HG02970 (cell line): ENCODE measurements around the gene SGO1.
A peak's percentile ranks its signal among the peaks of the same experiment; 100 is the strongest.
"Not testable (repeated sequence)": the region's sequence is repeated elsewhere in the genome, so short reads cannot be mapped to it uniquely, and the experiment has no call there.

Experiments
- ATAC-seq: cut with Tn5 transposase; IDR thresholded peaks from one replicate; pipeline ENCODE4 v1.9.1; 2021; ENCODE audit warnings: mild to moderate bottlenecking, moderate library complexity, moderate number of reproducible peaks; ENCODE audit not compliant: unreplicated experiment, low FRiP score

SGO1 gene

DNA sequence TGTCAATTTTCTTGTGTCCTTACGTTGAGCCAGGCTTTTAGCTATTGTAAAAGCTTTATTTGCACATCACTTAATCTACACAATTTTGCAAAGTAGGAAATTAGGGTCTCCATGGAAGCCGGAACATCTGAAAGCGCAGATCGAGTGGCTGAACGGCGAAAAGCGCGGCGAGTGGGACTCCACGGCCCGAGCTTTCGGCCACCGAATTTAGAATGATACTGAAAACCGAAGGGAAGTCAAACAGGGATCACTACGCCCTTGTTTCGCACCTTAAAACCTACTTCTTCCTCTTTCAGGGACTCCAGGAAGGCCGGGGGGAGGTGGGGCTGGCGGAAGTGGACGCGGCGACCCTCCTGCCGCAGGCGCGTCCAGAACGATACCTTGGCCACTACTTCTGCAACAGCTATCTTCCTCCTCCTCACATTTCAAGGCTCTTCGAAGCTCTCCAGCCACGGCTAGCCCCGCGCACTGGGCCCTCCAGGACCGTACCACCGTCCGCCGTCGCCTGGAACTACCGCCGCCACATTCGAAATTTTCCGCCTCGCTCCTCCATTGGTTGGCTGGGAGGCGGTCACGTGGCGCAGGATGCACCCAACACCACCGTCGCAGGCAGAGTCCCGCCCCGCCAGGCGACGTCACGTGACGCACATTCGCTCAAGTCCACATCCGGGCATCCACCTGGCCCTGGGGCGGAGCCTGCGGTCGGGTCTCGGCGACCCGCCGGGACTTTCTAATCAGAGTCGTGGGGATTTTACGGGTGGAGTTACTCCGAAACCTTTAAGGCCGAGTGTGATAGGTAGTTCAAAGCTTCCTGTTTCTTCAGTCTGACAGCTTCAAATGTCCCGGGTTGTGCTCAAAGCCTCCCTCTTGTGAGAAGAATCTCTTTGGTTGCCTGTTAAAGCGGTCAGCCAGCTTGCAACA lies at the start of gene SGO1:
Gene SGO1, minus strand, starts transcription at position 528 of the 921 bp plus-strand sequence. CDS start 2,179 bp downstream, outside the sequence.
- ATAC-seq, result peak; percentile 97

- no peak for ATAC-seq
Observed at GRCh38 chr3:20235796-20236195, 49.8 kb upstream of the SGO1 start.

- no peak for ATAC-seq
Observed at GRCh38 chr3:20232906-20233780, 47.1 kb upstream of the SGO1 start.

GRCh38 chr3:20230954-20231353 lies 44.9 kb upstream of the SGO1 start:
- no peak for ATAC-seq

GRCh38 chr3:20225769-20226168 lies 39.8 kb upstream of the SGO1 start:
- ATAC-seq, result no peak

DNA sequence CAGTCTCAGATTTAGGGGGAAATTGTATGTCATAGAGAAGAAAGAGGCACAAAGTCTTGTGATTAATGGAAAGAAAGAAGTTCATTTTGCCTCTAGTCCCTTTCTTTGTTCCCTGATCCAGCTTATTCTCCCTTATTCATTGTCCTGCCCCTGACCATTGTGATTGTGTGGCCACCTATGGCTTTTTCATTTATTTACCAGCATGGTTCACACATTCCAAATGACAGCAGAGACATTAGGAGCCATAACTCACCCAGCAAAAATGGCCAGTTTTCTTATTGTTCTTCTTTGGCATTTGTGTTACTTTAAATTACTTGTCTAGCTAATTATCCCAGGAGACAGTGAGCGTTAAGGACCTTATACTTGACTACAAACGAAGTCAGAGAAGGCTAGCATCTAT lies 36.3 kb upstream of the SGO1 start:
- no peak for ATAC-seq

GRCh38 chr3:20218215-20218614 lies 32.2 kb upstream of the SGO1 start:
- ATAC-seq, result no peak

DNA sequence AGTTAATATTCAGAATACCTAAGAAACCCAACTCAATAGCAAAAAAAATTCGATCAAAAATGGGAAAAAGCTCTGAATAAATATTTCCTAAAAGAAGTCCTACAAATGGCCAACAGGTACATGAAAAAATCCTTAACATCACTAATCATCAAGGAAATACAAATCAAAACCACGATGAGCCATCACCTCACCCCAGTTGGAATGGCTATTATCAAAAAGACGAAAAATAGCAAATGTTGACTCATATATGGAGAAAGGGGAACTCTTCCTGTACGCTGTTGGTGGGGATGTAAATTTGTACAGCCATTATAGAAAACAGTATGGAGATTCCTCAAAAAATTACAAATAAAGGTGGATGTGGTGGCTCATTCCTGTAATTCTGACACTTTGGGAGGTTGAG lies 29.6 kb upstream of the SGO1 start:
- ATAC-seq, result no peak

- ATAC-seq, result not testable (repeated sequence)
Observed at GRCh38 chr3:20213491-20213890, 27.5 kb upstream of the SGO1 start.

- not testable (repeated sequence) for ATAC-seq
Observed at GRCh38 chr3:20207945-20208344, 21.9 kb upstream of the SGO1 start.

DNA sequence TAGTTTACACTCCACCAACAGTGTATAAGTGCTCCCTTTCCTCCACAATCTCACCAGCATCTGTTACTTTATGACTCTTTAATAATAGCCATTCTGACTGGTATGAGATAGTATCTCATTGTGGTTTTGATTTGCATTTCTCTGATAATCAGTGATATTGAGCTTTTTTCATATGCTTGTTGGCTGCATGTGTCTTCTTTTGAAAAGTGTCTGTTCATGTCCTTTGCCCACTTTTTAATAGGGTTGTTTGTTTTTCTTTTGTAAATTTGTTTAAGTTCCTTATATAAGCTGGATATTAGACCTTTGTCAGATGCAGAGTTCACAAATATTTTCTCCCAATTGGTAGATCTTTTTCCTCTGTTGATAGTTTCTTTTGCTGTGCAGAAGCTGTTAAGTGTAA lies 19.9 kb upstream of the SGO1 start:
- ATAC-seq, result not testable (repeated sequence)

GRCh38 chr3:20201143-20201542 lies 15.1 kb upstream of the SGO1 start:
- no peak for ATAC-seq

- ATAC-seq, result no peak
Observed at GRCh38 chr3:20197775-20198174, 11.8 kb upstream of the SGO1 start.

DNA sequence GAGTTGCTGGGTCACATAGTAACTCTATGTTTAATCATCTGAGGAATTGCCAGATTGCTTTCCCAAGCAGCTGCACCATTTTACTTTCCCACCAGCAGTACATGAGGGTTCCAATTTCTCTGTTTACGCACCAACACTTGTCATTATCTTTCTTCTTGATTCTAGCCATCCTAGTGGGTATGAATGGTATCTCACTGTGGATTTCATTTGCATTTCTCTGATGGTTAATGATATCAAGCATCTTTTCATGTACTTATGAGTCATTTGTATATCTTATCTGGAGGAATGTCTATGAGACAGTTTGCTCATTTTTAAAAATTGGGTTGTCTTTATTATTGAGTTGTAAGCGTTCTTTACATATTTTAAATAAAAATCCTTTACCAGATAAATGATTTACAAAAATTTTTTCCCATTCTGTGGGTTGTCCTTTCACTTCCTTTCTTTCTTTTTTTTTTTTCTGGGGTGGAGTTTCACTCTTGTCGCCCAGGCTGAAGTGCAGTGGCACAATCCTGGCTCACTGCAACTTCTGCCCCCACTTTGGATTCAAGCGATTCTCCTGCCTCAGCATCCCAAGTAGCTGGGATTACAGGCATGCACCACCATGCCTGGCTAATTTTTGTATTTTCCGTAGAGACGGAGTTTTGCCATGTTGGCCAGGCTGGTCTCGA lies 8.9 kb upstream of the SGO1 start:
- ATAC-seq, result no peak

DNA sequence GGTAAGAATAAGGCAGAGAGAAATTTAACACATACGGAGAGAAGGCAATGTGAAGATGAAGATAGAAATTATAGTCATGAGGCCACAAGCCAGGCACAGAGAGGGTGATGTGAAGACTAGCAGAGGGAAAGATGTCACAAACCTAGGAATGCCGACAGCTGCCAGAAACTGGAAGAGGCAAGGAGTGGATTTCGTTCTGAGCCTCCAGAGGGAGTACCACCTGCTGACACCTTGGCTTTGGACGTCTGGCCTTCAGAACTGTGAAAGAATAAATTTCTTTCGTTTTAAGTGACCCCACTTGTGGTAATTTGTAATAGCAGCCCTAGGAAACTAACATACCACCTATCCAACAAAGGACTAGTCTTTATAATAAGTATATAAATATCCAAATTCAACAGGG lies 5.0 kb upstream of the SGO1 start:
- no peak for ATAC-seq

- no peak for ATAC-seq
Observed at GRCh38 chr3:20186600-20187004, 596 bp upstream of the SGO1 start.

GRCh38 chr3:20185331-20185678 lies 701 bp downstream of the SGO1 start:
- ATAC-seq, result peak; percentile 12

DNA sequence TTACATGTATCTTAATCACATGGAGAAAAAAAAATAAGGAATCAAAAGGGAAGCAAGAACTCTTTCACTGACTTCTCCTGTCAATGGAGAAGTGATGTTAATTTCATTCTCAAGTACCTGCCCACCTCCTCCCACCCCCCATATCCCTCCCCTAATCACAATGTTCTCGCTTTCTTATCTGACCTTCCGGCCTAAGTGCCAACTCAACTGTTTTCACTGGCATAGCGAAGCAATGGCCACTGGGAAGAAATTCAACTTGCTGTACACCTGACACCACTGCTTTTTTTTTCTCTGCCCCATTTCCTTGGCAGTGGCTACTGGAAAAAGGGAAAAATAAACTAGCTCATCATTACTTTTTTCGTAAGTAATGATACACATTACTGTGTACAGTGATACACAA lies 3.8 kb downstream of the SGO1 start:
- no peak for ATAC-seq

GRCh38 chr3:20181276-20181675 lies 4.7 kb downstream of the SGO1 start:
- no peak for ATAC-seq

DNA sequence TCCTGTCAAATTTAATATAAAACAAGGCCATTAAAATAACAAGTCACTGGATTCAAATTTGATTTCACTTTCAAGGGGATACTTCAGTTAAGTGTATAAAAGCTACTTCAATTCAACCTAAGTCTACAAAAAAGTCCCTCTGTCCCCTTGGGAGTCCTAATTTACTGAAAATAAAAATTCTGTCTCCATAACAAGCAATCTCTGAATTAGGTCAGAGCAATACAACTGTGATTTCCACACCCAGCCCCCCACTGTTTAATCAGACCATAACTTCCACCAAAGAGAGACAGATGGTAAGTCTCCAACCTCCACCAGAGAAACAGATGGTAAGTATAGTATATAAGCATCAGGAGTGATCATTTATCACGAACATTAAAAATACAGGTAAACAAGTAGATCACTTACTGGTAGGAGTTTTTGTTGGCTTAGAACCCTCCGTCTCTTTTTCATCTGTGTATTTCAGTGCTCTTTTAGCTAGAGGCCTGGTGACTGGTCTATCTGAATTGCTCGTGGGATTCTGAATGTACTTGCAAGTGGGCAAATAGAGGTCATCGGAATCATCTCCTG lies 12.1 kb downstream of the SGO1 start:
- no peak for ATAC-seq

DNA sequence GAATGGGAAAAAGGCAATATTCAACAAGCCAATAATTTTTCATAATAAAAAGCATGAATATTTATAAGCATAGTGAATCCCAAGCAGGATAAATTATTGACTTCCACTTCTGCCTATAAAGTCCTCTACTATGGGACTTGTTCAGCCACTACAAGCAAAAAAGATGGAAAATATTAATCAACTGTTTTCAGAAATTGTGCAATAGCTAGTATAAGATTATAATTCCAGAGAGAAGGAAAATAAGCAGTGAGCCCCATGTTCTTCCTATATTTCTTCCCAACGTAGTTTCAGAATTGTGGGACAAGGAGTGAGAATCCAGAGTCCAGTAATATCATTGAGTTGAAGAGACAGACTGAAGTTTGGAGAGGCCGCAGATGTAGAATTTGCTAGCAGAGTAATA lies 24.3 kb downstream of the SGO1 start:
- ATAC-seq, result no peak
